CD14-positive monocyte (primary cell): ENCODE data around the gene BARX2. TPM values are rescaled to one million over a fixed set of nuclear protein-coding genes. Genes with fewer than 3 reads are reported as not detected.

Source experiments
- DNase-seq, 3 donors: peaks; one replicate each; pipeline ENCODE4 v3.0.0-alpha.2; 2011 to 2022
- H2AFZ ChIP-seq: 2 replicates; pipeline ENCODE4 v1.6.0; 2012; ENCODE audit warnings: mild to moderate bottlenecking, low read depth, low read length, inconsistent platforms; ENCODE audit not compliant: insufficient read depth, poor library complexity, severe bottlenecking
- H3K27ac ChIP-seq, 2 donors: 1 replicate in 1 of 2; 2 replicates in 1 of 2; pipeline ENCODE4 v1.5.1; 2012 to 2013; ENCODE audit warnings: low read length in 2 of 2, control low read depth in 1 of 2, inconsistent platforms in 1 of 2, low read depth in 1 of 2, mild to moderate bottlenecking in 1 of 2
- H3K27me3 ChIP-seq, 2 donors: one replicate each; pipeline versions ENCODE4 v1.6.0 to v1.6.1; 2011 to 2013; ENCODE audit warnings: low read length in 2 of 2; ENCODE audit not compliant: control insufficient read depth in 2 of 2, insufficient read depth in 2 of 2
- H3K36me3 ChIP-seq, 2 donors: replicated peaks in 1 of 2; 1 replicate in 1 of 2; 2 replicates in 1 of 2; pipeline versions ENCODE4 v1.5.1 to v1.6.1; 2012 to 2013; ENCODE audit warnings: low read length in 2 of 2, control low read depth in 1 of 2, inconsistent platforms in 1 of 2, mild to moderate bottlenecking in 1 of 2; ENCODE audit not compliant: insufficient read depth in 2 of 2, control insufficient read depth in 1 of 2
- H3K4me1 ChIP-seq, 2 donors: 1 replicate in 1 of 2; 2 replicates in 1 of 2; pipeline versions ENCODE4 v1.5.1 to v1.6.1; 2012 to 2013; ENCODE audit warnings: low read length in 2 of 2, control low read depth in 1 of 2, inconsistent platforms in 1 of 2, mild to moderate bottlenecking in 1 of 2, moderate library complexity in 1 of 2; ENCODE audit not compliant: insufficient read depth in 2 of 2, control insufficient read depth in 1 of 2
- H3K4me2 ChIP-seq: replicated peaks from 2 replicates; pipeline ENCODE3; 2012; ENCODE audit warnings: low read length, moderate library complexity, mild to moderate bottlenecking; ENCODE audit not compliant: poor library complexity, severe bottlenecking; ENCODE audit errors: extremely low read depth
- H3K4me3 ChIP-seq, 3 experiments: fragments of 200-600 bp in 1 of 3; sonication (generic) in 1 of 3; replicated peaks in 1 of 3; 1 replicate in 2 of 3; 2 replicates in 1 of 3; pipeline ENCODE4 v1.5.1; 2011 to 2013; ENCODE audit warnings: low read length in 3 of 3, mild to moderate bottlenecking in 3 of 3, control low read depth in 2 of 3, low read depth in 2 of 3, inconsistent platforms in 1 of 3, moderate library complexity in 1 of 3
- H3K79me2 ChIP-seq: 2 replicates; pipeline ENCODE4 v1.6.0; 2012; ENCODE audit warnings: mild to moderate bottlenecking, control low read depth, inconsistent platforms, low read length, moderate library complexity; ENCODE audit not compliant: insufficient read depth
- H3K9ac ChIP-seq: 2 replicates; pipeline ENCODE4 v1.6.0; 2017; ENCODE audit warnings: low read length, mild to moderate bottlenecking; ENCODE audit not compliant: insufficient read depth, poor library complexity, severe bottlenecking
- H3K9me3 ChIP-seq, 2 donors: replicated peaks in 1 of 2; 1 replicate in 1 of 2; 2 replicates in 1 of 2; pipeline versions ENCODE4 v1.5.1 to v1.6.1; 2012 to 2013; ENCODE audit warnings: low read length in 2 of 2, control low read depth in 1 of 2; ENCODE audit not compliant: control insufficient read depth in 1 of 2, insufficient read depth in 1 of 2
- H4K20me1 ChIP-seq: 2 replicates; pipeline ENCODE4 v1.6.0; 2012; ENCODE audit warnings: mild to moderate bottlenecking, low read length, control low read depth, moderate library complexity; ENCODE audit not compliant: insufficient read depth
- H3K27ac Mint-ChIP-seq, 7 donors: one replicate each; pipeline ENCODE4 v1.8.0; 2020; ENCODE audit warnings: mild to moderate bottlenecking in 7 of 7, mixed read lengths in 7 of 7, moderate library complexity in 6 of 7, inconsistent platforms in 2 of 7
- H3K27me3 Mint-ChIP-seq, 3 donors: one replicate each; pipeline ENCODE4 v1.8.0; 2021 to 2022; ENCODE audit warnings: low read depth in 3 of 3, mild to moderate bottlenecking in 3 of 3, mixed read lengths in 3 of 3, moderate library complexity in 3 of 3, inconsistent platforms in 1 of 3
- H3K36me3 Mint-ChIP-seq, 2 donors: one replicate each; pipeline ENCODE4 v1.8.0; 2020; ENCODE audit warnings: mixed read lengths in 2 of 2, inconsistent platforms in 1 of 2, mild to moderate bottlenecking in 1 of 2
- H3K4me1 Mint-ChIP-seq: one replicate; pipeline ENCODE4 v1.8.0; 2020; ENCODE audit warnings: mild to moderate bottlenecking, mixed read lengths
- H3K4me3 Mint-ChIP-seq, 2 donors: one replicate each; pipeline ENCODE4 v1.8.0; 2020; ENCODE audit warnings: mild to moderate bottlenecking in 2 of 2, mixed read lengths in 2 of 2, moderate library complexity in 1 of 2
- H3K9me3 Mint-ChIP-seq, 7 donors: one replicate each; pipeline ENCODE4 v1.8.0; 2020 to 2022; ENCODE audit warnings: mixed read lengths in 7 of 7, mild to moderate bottlenecking in 6 of 7, moderate library complexity in 6 of 7, inconsistent platforms in 2 of 7
- CTCF ChIP-seq: fragments of 200-600 bp; IDR thresholded peaks from one replicate; pipeline ENCODE4 v1.8.0; 2022; ENCODE audit warnings: antibody characterized with exemption, mild to moderate bottlenecking
- WGBS: methylation state at CpG from one replicate; pipeline ENCODE4 v1.1.5; 2013; ENCODE audit warnings: missing lambda C conversion rate; ENCODE audit not compliant: insufficient coverage; 5-methylcytosine and 5-hydroxymethylcytosine counted together
- intact Hi-C, 2 donors: fragments of 100-400 bp; cut with micrococcal nuclease; formaldehyde crosslinking; loops; one replicate each; pipeline versions ENCODE4 v1.15.0 to v1.15.1; 2023
- polyA minus RNA-seq: library from RNA; depleted of rRNA, polyadenylated mRNA; stranded (reverse); fragments of >200 nt; gene quantifications from 2 replicates; pipeline ENCODE4 v1.2.3, GENCODE V29; 2012
- polyA plus RNA-seq, 3 donors: library from polyadenylated mRNA; depleted of rRNA in 1 of 3; unstranded in 2 of 3; stranded (reverse) in 1 of 3; fragments of 300-500 nt in 2 of 3; fragments of >200 nt in 1 of 3; fragmentation: Illumina TruSeq in 2 of 3; gene quantifications; 1 replicate in 2 of 3; 2 replicates in 1 of 3; pipeline ENCODE4 v1.2.3, GENCODE V29; 2012 to 2021
- total RNA-seq, 12 experiments: library from RNA in 1 of 12; stranded (reverse) in 1 of 12; fragments of 120-200 nt in 1 of 12; gene quantifications; one replicate each; pipeline ENCODE4 v1.2.4 and lab custom pipeline; 2013 to 2026; ENCODE audit warnings: mixed read lengths in 6 of 12, inconsistent platforms in 1 of 12

The BARX2 gene
- not detected for total RNA-seq (2013)
- polyA plus RNA-seq: not detected
- polyA minus RNA-seq: 0.14 TPM in 1 of 2 replicates, not detected in the other
- 0 to 0.75 (median 0.05) reads per million in 11 experiments for total RNA-seq (lab: John Stamatoyannopoulos, UW)

- Histone ChIP-seq H3K27me3 (peaks cover 81 to 93% of the 10 kb centered on the region in 2 donors), H3K79me2 (no peaks in the 10 kb centered on the region), H3K36me3 (no peaks in the 10 kb centered on the region), H3K4me2 (peak within 1 kb of the TSS; percentile 11), H4K20me1 (no peaks in the 10 kb centered on the region), H2AFZ (no peak within 1 kb of the TSS), H3K9me3 (peaks cover 0 to 33% of the 10 kb centered on the region in 2 donors), H3K4me1 (peaks cover 20 to 21% of the 10 kb centered on the region in 2 donors), H3K9ac (no peak within 1 kb of the TSS), H3K27ac (no peak within 1 kb of the TSS), H3K4me3 (no peak within 1 kb of the TSS)
- Mint-ChIP-seq H3K27ac (no peak within 1 kb of the TSS), H3K36me3 (peaks cover 2 to 5% of the 10 kb centered on the region in 2 donors), H3K4me3 (peak within 1 kb of the TSS; percentile 49 to 81), H3K4me1 (peaks cover 28% of the 10 kb centered on the region), H3K27me3 (peaks cover 83 to 97% (median 85%) of the 10 kb centered on the region in 3 donors), H3K9me3 (peaks cover 0 to 30% (median 7%) of the 10 kb centered on the region in 7 donors)
- WGBS: under 1% methylated on average over 75 of the region's 81 CpGs
- no peak for TF ChIP-seq CTCF
- no peak for DNase-seq
- intact Hi-C loops: no loop called here
Measured at GRCh38 chr11:129375751-129376657, at the start of gene BARX2. BARX2 (plus strand) TSS chr11:129375848; CDS start chr11:129376036, 188 bp downstream.

GRCh38 chr11:129326921-129327320 is 48.7 kb upstream of the BARX2 start:
- TF ChIP-seq CTCF: no peak
- Histone ChIP-seq H3K79me2 (no peaks in the 10 kb centered on the region), H3K36me3 (no peaks in the 10 kb centered on the region), H3K4me3 (no peak overlapping the region), H3K9ac (no peak overlapping the region), H4K20me1 (no peaks in the 10 kb centered on the region), H3K27ac (no peak overlapping the region), H3K4me1 (peaks cover 38 to 40% of the 10 kb centered on the region in 2 donors), H2AFZ (no peak overlapping the region), H3K4me2 (no peak overlapping the region), H3K9me3 (peaks cover 4 to 5% of the 10 kb centered on the region in 2 donors), H3K27me3 (no peaks in the 10 kb centered on the region)
- Mint-ChIP-seq H3K36me3 (no peaks in the 10 kb centered on the region), H3K4me3 (no peak overlapping the region), H3K9me3 (peaks cover 2 to 6% (median 4%) of the 10 kb centered on the region in 7 donors), H3K27ac (peak overlapping the region in 1 of 7 donors; percentile 35), H3K4me1 (peaks cover 51% of the 10 kb centered on the region), H3K27me3 (peaks cover 0 to 2% (median 0%) of the 10 kb centered on the region in 3 donors)
- intact Hi-C loops: no loop called here
- DNase-seq: no peak
- WGBS: no CpG with 5 or more reads among the region's 2 CpGs
